Dedifferentiated amniotic fluid mesenchymal stem cell (primary cell): ENCODE data around the gene CEACAM18.
"Not testable (repeated sequence)": the region's sequence is repeated elsewhere in the genome, so short reads cannot be mapped to it uniquely, and the experiment has no call there.

Experiments used
- DNase-seq: peaks from one replicate; pipeline ENCODE4 v3.0.0-alpha.2; 2016; ENCODE audit errors: extremely low spot score

The CEACAM18 gene

GRCh38 chr19:51478381-51479234 lies at the start of gene CEACAM18:
Gene CEACAM18 (plus strand): TSS chr19:51478539.
- no peak for DNase-seq

GRCh38 chr19:51430221-51430620 lies 48.1 kb upstream of the CEACAM18 start:
- DNase-seq: no peak

DNA sequence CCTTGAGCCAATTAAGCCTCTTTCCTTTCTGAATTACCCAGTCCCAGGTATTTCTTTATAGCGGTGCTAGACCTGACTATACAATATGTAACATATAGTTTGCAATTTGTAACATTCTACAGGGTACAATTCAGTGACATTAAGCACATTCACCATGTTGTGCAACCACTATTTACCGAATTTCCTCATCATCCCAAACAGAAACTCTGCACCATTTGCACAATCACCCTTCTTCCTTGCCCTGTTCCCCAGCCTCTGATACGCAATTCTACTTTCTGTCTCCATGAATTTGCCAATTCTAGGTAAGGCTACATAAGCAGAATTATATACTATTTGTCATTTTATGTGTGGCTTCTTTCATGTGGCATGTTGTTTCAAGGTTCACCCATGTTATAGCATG lies 47.2 kb upstream of the CEACAM18 start:
- no peak for DNase-seq

DNA sequence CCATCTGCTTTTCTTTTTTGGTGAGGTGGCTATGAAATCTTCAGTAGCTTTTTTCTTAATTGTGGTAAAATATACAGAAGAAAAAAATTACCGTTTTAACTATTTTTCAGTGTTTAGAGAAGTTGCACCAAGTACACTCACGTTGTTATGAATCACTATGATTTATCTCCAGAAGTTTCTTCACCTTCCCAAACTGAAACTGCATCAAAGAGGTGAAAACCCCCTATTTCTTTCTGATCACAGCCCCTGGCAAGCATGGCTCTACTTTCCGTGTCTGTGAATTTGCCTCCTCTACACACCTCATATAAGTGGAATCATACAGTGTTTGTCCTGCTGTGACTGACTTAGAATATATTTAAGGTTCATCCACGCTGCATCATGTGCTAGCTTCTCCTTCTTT lies 45.3 kb upstream of the CEACAM18 start:
- DNase-seq: no peak

GRCh38 chr19:51434456-51434855 lies 43.9 kb upstream of the CEACAM18 start:
- no peak for DNase-seq

- no peak for DNase-seq
Observed at GRCh38 chr19:51439021-51439465, 39.3 kb upstream of the CEACAM18 start.

GRCh38 chr19:51440052-51440451 lies 38.3 kb upstream of the CEACAM18 start:
- DNase-seq: no peak

DNA sequence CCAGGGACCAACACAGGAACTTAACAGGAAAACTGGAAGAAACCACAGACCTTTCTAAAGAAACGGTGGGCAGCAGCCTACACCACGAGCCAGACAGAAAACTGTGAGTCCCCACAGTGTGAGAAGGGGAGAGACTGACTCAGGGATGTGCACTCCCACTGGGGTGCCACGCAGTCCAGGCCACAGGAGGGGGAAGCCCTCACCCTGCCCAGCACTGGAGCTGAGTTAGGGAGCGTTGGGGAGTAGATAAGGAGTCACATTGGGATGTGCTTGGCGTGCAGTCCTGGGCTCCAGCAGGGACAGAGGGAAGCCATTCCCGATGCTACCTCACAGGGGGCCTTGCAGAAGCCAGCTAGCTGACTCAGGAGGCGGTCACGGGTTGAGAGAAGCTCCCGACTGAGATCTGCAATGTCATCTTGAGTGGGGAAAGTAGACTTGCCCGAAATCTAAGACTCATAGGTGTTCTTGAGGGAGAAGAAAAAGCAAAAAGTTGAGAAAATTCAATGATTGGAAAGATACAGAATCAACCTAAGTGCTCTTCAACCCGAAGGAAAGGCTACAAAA lies 37.4 kb upstream of the CEACAM18 start:
- no peak for DNase-seq

GRCh38 chr19:51441410-51442390 lies 36.6 kb upstream of the CEACAM18 start:
- no peak for DNase-seq

GRCh38 chr19:51447510-51447909 lies 30.8 kb upstream of the CEACAM18 start:
- DNase-seq: not testable (repeated sequence)

GRCh38 chr19:51448011-51448410 lies 30.3 kb upstream of the CEACAM18 start:
- no peak for DNase-seq

- no peak for DNase-seq
Observed at GRCh38 chr19:51448411-51449016, 29.8 kb upstream of the CEACAM18 start.

DNA sequence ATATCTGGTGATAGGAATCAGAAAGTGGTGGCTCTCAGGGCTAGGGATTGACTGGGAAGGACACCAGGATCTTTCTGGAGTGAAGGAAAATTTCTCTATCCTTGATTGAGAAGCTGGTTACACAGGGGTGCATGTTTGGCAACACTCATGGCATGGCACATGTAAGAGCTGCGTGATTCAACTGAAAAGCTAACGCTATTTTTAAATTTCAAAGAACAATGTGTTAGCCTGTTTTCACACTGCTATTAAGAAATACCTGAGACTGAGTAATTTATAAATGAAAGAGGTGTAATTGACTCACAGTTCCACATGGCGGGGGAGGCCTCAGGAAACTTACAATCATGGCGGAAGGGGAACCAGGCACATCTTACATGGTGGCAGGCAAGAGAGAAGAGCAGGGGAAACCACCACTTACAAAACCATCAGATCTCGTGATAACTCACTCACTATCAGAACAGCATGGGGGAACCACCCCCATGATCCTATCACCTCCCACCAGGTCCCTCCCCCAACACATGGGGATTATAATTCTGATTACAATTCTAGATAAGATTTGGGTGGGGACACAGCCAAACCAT lies 27.5 kb upstream of the CEACAM18 start:
- DNase-seq: no peak

DNA sequence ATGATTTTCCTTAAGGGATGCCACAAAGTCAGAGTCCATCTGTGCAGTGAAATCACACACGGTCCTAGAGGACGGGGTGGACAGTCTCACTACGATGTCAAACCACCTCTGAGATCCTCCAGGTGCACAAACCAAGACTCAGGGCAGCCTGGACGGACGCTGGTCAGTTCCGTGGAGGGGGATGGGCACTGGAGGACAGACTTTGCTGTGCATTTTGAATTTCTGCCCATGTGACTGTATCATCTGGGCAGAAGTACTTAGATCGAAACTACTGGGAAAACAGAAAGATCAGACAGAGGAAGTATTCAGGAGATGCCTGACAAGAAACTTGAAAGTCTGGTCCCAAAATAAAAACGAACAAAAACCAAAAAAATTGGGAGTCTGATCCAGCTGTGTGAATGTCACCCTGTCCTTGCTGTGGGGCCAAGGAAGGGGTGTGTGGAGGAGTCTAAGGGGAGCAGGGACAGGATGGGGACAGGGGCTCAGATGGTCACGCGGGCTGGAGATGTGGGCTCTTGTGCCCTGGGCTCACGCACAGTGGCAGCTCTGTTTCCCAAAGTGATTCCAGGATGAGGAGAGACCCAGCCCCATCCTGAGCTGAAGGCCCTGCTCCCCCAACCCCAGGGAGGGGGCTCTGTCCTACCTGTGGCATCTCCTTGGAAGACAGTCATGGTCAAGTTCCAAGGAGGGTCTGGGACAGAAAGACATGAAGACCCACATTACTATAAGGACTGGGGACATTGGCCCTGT lies 21.6 kb upstream of the CEACAM18 start:
- DNase-seq: no peak

GRCh38 chr19:51457351-51458013 lies 20.9 kb upstream of the CEACAM18 start:
- DNase-seq: no peak

GRCh38 chr19:51458051-51458645 lies 20.2 kb upstream of the CEACAM18 start, which contains the start of gene SIGLEC8:
Gene SIGLEC8 (minus strand): TSS chr19:51458454. CDS start chr19:51458387, 67 bp downstream.
- no peak for DNase-seq

DNA sequence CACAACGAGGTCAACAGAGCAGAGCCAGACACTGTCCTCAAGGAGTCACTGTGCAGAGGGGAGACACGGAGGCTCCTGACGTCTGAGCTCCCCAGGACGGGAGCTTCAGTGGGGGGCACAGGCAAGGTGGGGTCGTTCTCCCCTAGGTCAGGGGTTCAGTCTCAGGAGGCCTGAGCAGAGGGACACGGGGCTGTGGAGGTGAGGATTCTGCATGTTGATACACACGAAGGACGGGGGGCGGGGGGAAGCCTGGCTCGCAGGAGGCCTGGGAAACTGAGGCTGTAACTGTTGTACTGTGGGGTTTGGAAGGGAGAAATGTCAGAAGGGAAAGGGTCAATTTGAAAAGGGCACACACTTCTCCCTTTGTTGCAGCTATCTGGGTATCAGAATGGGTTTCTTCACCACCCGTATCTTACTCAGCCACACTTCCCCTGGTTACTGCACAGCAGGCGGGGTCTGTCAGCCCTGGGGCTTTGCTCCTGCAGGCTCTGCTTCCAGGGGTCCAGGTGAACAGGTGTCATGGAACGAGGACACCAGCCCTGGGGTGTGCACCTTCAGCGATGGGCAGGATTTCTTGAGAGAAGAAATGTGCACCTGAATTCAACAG lies 19.3 kb upstream of the CEACAM18 start:
- no peak for DNase-seq

- DNase-seq: no peak
Observed at GRCh38 chr19:51460164-51460992, 18.0 kb upstream of the CEACAM18 start.
